Lung (tissue), 12 donors: ENCODE results near the gene CNTNAP5. TPM values are rescaled to one million over a fixed set of nuclear protein-coding genes. Genes with fewer than 3 reads are reported as not detected.

ENCODE experiments used
- ATAC-seq: fragments of 200-7000 bp; cut with Tn5 transposase; one replicate; pipeline ENCODE4 v1.9.1; 2020; ENCODE audit warnings: moderate number of reproducible peaks; ENCODE audit not compliant: insufficient read depth, low FRiP score
- DNase-seq, 3 donors: peaks; one replicate each; pipeline ENCODE4 v3.0.0-alpha.2; 2013 to 2017
- H3K27ac ChIP-seq, 2 donors: one replicate each; pipeline ENCODE4 v1.5.1; 2013; ENCODE audit warnings: mild to moderate bottlenecking in 2 of 2, moderate library complexity in 2 of 2, control low read depth in 1 of 2, inconsistent platforms in 1 of 2, low read depth in 1 of 2, low read length in 1 of 2
- H3K27me3 ChIP-seq, 3 donors: one replicate each; pipeline ENCODE4 v1.5.1; 2013; ENCODE audit warnings: low read length in 2 of 3; ENCODE audit not compliant: control insufficient read depth in 3 of 3, insufficient read depth in 3 of 3
- H3K36me3 ChIP-seq, 4 donors: one replicate each; pipeline ENCODE4 v1.5.1; 2013; ENCODE audit warnings: low read length in 4 of 4, mild to moderate bottlenecking in 1 of 4, moderate library complexity in 1 of 4; ENCODE audit not compliant: control insufficient read depth in 4 of 4, insufficient read depth in 4 of 4
- H3K4me1 ChIP-seq, 5 donors: one replicate each; pipeline ENCODE4 v1.5.1; 2013; ENCODE audit warnings: low read length in 5 of 5, mild to moderate bottlenecking in 2 of 5, moderate library complexity in 1 of 5; ENCODE audit not compliant: control insufficient read depth in 5 of 5, insufficient read depth in 5 of 5
- H3K4me3 ChIP-seq: one replicate; pipeline ENCODE4 v1.5.1; 2013; ENCODE audit warnings: mild to moderate bottlenecking, control low read depth, moderate library complexity
- H3K9ac ChIP-seq, 2 donors: one replicate each; pipeline ENCODE4 v1.5.1; 2013; ENCODE audit warnings: low read length in 2 of 2, control low read depth in 1 of 2; ENCODE audit not compliant: insufficient read depth in 1 of 2
- H3K9me3 ChIP-seq, 4 donors: one replicate each; pipeline ENCODE4 v1.5.1; 2013; ENCODE audit warnings: low read length in 3 of 4, mild to moderate bottlenecking in 1 of 4, moderate library complexity in 1 of 4; ENCODE audit not compliant: control insufficient read depth in 4 of 4, insufficient read depth in 3 of 4
- WGBS, 2 donors: extraction: QIAGEN DNeasy Blood & Tissue Kit; methylation state at CpG; one replicate each; pipeline ENCODE4 v1.1.7; 2013; 5-methylcytosine and 5-hydroxymethylcytosine counted together
- polyA plus RNA-seq, 2 donors: library from polyadenylated mRNA; stranded (reverse); fragments of 200-250 nt; gene quantifications; one replicate each; pipeline ENCODE4 v1.2.1, GENCODE V29; 2013
- total RNA-seq, 2 donors: library from RNA; depleted of rRNA in 1 of 2; stranded (reverse); fragments of >200 nt in 1 of 2; gene quantifications; one replicate each; pipeline ENCODE4 v1.2.1, GENCODE V29; 2014 to 2021
- TF ChIP-seq, protein P1 (sequence below): IDR thresholded peaks from 2 replicates; pipeline ENCODE4 v1.5.1; 2012; ENCODE audit warnings: mild to moderate bottlenecking; ENCODE audit errors: control extremely low read depth, extremely low read depth
- donor health status: control.
- donor health status: control.
- donor health status: Bipolar disorder and iron deficiency.
- donor health status: healthy.
- donor health status: DM: yes; HTN: yes; CAD: no.

CNTNAP5 gene
- total and polyA plus RNA-seq, 4 donors, result 0.03 to 0.06 TPM; not detected in 2

DNA sequence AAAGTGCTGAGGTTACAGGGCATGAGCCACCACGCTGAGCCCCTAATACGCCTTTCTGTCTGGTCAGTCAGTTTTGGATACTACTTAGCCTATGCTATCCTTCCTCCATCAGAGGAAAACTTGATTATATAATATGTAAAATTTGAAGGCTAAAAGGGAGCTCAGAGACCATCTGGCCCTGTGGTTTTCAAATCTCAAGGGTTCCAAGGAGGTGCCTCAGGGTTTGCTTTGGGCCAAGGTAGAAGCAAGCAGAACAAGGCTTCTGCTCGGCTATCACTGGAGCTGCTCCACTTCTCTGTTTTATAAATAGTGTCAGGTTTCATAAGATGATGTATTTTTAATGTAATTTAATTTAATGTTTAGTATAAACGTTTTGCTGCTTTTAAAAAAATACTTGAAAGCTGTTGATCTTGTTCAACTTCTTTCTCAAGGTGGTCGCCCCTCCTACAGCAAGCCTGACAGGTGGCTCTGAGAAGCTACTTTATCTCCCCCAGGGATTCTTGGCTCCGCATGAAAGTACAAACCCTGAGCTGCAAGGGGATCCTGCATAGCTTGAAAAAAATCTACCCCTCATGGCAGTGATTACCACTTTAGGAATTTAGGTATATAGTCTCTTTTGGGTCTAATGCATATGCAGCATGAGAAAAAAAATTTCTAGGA is 290.3 kb downstream of the CNTNAP5 start:
- no peak overlapping the region for H3K27ac ChIP-seq
- H3K36me3 ChIP-seq, result no peaks in the 10 kb centered on the region
- no peaks in the 10 kb centered on the region for H3K4me1 ChIP-seq
- no peak for ATAC-seq
- no peak overlapping the region for H3K9ac ChIP-seq
- no peaks in the 10 kb centered on the region for H3K9me3 ChIP-seq
- no peak for DNase-seq
- H3K27me3 ChIP-seq, result no peaks in the 10 kb centered on the region
- WGBS, 2 donors, result 73 to 82% methylated on average over 6 of the region's 6 CpGs
- TF ChIP-seq, protein P1, sequence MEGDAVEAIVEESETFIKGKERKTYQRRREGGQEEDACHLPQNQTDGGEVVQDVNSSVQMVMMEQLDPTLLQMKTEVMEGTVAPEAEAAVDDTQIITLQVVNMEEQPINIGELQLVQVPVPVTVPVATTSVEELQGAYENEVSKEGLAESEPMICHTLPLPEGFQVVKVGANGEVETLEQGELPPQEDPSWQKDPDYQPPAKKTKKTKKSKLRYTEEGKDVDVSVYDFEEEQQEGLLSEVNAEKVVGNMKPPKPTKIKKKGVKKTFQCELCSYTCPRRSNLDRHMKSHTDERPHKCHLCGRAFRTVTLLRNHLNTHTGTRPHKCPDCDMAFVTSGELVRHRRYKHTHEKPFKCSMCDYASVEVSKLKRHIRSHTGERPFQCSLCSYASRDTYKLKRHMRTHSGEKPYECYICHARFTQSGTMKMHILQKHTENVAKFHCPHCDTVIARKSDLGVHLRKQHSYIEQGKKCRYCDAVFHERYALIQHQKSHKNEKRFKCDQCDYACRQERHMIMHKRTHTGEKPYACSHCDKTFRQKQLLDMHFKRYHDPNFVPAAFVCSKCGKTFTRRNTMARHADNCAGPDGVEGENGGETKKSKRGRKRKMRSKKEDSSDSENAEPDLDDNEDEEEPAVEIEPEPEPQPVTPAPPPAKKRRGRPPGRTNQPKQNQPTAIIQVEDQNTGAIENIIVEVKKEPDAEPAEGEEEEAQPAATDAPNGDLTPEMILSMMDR, result no peak
- H3K4me3 ChIP-seq, result no peak overlapping the region

DNA sequence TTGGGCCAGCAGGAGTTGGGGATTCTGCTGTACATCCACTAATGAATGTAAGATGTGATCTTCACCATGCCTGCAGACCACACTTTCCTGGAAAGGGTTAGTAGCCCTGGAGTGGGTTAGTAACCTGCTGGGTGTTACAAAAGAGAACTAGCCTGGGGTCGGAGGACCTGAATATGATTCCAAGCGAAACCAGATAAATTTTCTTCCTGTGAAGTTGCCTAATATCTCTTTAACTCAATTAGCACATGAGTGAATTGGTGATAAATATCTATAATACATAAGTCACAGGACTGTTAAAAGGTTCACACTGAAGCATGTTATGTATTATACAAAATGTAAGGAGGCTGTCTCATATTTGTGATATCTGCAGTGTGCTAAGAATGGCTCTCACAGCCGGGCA is 291.0 kb downstream of the CNTNAP5 start:
- 88 to 89% methylated on average over 3 of the region's 3 CpGs for WGBS, 2 donors
- TF ChIP-seq, protein P1, result no peak
- H3K9ac ChIP-seq, result no peak overlapping the region

DNA sequence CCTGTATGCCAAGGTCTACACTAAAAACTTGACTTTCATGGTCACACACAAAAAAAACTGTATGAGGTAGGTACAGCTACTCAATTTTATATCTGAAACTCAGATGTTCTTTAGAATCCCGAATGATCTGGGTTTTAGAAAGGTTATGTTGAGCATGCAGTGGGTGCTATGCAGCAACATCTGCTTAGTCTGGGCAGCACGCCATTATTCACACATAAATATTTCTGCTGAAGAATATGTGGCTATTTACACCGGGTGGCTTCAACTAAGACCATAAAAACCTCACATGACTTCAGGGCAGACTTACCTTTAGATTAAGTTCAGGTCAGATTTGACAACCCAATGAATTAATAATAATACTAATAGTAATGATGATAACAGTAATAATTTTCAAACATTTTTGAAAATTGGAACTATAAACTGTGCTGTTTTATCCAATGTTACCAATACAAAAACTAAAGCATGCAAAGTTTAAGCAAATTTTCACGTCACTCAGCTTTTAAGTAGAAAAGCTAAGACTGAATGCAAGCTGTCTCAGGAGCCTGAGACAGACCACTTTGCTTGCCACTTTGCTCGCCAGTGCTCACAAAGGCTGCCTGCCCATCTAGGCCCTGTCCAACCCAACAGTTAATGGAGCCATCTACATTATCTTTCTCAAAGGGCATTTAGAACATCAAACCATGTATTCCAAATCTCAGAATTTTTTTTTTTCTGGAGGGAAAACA is 292.0 kb downstream of the CNTNAP5 start:
- Histone ChIP-seq H3K9me3 (no peaks in the 10 kb centered on the region), H3K36me3 (no peaks in the 10 kb centered on the region), H3K4me3 (no peak overlapping the region), H3K4me1 (no peaks in the 10 kb centered on the region), H3K27me3 (no peaks in the 10 kb centered on the region), H3K27ac (no peak overlapping the region), H3K9ac (no peak overlapping the region)
- TF ChIP-seq, protein P1, result no peak
- ATAC-seq (no peak), DNase-seq (peak; percentile 26 to 60 (median 32))
- 74 to 82% methylated on average over 5 of the region's 5 CpGs for WGBS, 2 donors

More for the DNA sequence above, 291.0 kb downstream of the CNTNAP5 start:
- Histone ChIP-seq H3K27me3 (no peaks in the 10 kb centered on the region), H3K9me3 (no peaks in the 10 kb centered on the region), H3K4me3 (no peak overlapping the region), H3K4me1 (no peaks in the 10 kb centered on the region), H3K27ac (no peak overlapping the region), H3K36me3 (no peaks in the 10 kb centered on the region)
- ATAC-seq, result no peak
- no peak for DNase-seq
